Large intestine (tissue), 3 donors: Measurements from ENCODE around the gene POLR3E. TPM values are rescaled to one million over a fixed set of nuclear protein-coding genes. Genes with fewer than 3 reads are reported as not detected.

Source experiments
- DNase-seq, 2 donors: peaks; one replicate each; pipeline versions ENCODE4 v3.0.0 to v3.0.0-alpha.2; 2013
- H3K27ac ChIP-seq: one replicate; pipeline ENCODE4 v1.5.1; 2013; ENCODE audit warnings: low read length
- H3K27me3 ChIP-seq: 2 replicates; pipeline ENCODE4 v1.6.1; 2013; ENCODE audit warnings: low read length; ENCODE audit not compliant: control insufficient read depth, insufficient read depth
- H3K36me3 ChIP-seq: 2 replicates; pipeline ENCODE4 v1.6.1; 2013; ENCODE audit warnings: low read length; ENCODE audit not compliant: control insufficient read depth, insufficient read depth
- H3K4me1 ChIP-seq: one replicate; pipeline ENCODE4 v1.6.1; 2013; ENCODE audit warnings: low read length; ENCODE audit not compliant: control insufficient read depth, insufficient read depth
- H3K4me3 ChIP-seq: one replicate; pipeline ENCODE4 v1.5.1; 2013; ENCODE audit warnings: low read length
- H3K9me3 ChIP-seq: one replicate; pipeline ENCODE4 v1.6.1; 2013; ENCODE audit warnings: mild to moderate bottlenecking, low read depth, low read length, moderate library complexity; ENCODE audit not compliant: control insufficient read depth
- WGBS: methylation state at CpG from one replicate; pipeline ENCODE4 v1.1.5; 2013; ENCODE audit warnings: low lambda C conversion rate; ENCODE audit not compliant: insufficient coverage; 5-methylcytosine and 5-hydroxymethylcytosine counted together
- polyA plus RNA-seq: library from polyadenylated mRNA; unstranded; fragments of 120-200 nt; gene quantifications from one replicate; pipeline ENCODE4 v1.2.1, GENCODE V29; 2013

The POLR3E gene
- polyA plus RNA-seq, 1 donor = 54.8 TPM

DNA sequence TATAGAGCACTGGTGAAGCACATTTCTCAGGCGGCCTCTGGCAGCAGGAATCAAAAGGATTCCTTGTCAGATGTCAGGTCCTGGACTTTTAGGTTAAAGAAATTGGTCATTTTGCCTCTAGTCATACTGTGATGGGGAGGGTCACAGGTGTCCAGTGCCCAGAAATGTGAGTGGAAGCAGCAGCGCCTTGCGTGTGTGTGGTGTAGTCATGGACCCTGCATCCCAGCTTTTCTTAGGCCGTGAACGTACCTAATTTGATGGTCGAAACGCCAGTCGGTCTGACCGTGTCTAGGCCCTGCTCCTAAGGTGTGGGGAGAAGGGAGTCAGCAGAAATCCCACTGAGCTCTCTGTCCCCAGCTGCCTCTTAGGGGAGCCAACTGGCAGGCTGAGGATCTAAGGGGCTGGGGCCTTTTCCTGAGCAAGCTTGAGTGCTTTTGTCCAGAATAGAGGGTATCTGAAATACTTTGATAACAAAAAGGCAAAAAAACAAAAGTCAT is 32.0 kb downstream of the POLR3E start:
- H3K4me1 ChIP-seq = no peaks in the 10 kb centered on the region

GRCh38 chr16:22330326-22330725 is 33.1 kb downstream of the POLR3E start:
- WGBS = 20% methylated on average over 1 of the region's 4 CpGs
- no peaks in the 10 kb centered on the region for H3K4me1 ChIP-seq
- no peak overlapping the region for H3K4me3 ChIP-seq
- peaks cover 3% of the 10 kb centered on the region for H3K9me3 ChIP-seq
- no peaks in the 10 kb centered on the region for H3K27me3 ChIP-seq
- H3K36me3 ChIP-seq = peaks cover 76% of the 10 kb centered on the region
- H3K27ac ChIP-seq = no peak overlapping the region
- DNase-seq = no peak

More for the DNA sequence above, 32.0 kb downstream of the POLR3E start:
- no peak for DNase-seq
- Histone ChIP-seq H3K4me3 (no peak overlapping the region), H3K27me3 (no peaks in the 10 kb centered on the region), H3K27ac (no peak overlapping the region), H3K36me3 (peaks cover 76% of the 10 kb centered on the region), H3K9me3 (peaks cover 2% of the 10 kb centered on the region)
- no CpG with 5 or more reads among the region's 9 CpGs for WGBS

GRCh38 chr16:22333457-22333994 is 36.3 kb downstream of the POLR3E start:
- no CpG with 5 or more reads among the region's 6 CpGs for WGBS

GRCh38 chr16:22335668-22336246 is 38.5 kb downstream of the POLR3E start:
- peaks cover 43% of the 10 kb centered on the region for H3K36me3 ChIP-seq
- H3K4me3 ChIP-seq = no peak overlapping the region
- no peaks in the 10 kb centered on the region for H3K4me1 ChIP-seq
- no CpG with 5 or more reads among the region's 3 CpGs for WGBS
- no peak overlapping the region for H3K27ac ChIP-seq
- no peak for DNase-seq
- H3K27me3 ChIP-seq = no peaks in the 10 kb centered on the region
- H3K9me3 ChIP-seq = peaks cover 26% of the 10 kb centered on the region

More at GRCh38 chr16:22333457-22333994, 36.3 kb downstream of the POLR3E start:
- H3K27me3 ChIP-seq = no peaks in the 10 kb centered on the region
- DNase-seq = no peak
- H3K36me3 ChIP-seq = peaks cover 55% of the 10 kb centered on the region
- no peaks in the 10 kb centered on the region for H3K4me1 ChIP-seq
- no peak overlapping the region for H3K4me3 ChIP-seq
- H3K27ac ChIP-seq = no peak overlapping the region
- H3K9me3 ChIP-seq = peaks cover 14% of the 10 kb centered on the region

- H3K27me3 ChIP-seq = no peaks in the 10 kb centered on the region
- peaks cover 39% of the 10 kb centered on the region for H3K36me3 ChIP-seq
- H3K4me1 ChIP-seq = no peaks in the 10 kb centered on the region
- no peak for DNase-seq
- no peak overlapping the region for H3K4me3 ChIP-seq
- no peak overlapping the region for H3K27ac ChIP-seq
- H3K9me3 ChIP-seq = peaks cover 26% of the 10 kb centered on the region
Measured at GRCh38 chr16:22336581-22336980, 39.4 kb downstream of the POLR3E start.

DNA sequence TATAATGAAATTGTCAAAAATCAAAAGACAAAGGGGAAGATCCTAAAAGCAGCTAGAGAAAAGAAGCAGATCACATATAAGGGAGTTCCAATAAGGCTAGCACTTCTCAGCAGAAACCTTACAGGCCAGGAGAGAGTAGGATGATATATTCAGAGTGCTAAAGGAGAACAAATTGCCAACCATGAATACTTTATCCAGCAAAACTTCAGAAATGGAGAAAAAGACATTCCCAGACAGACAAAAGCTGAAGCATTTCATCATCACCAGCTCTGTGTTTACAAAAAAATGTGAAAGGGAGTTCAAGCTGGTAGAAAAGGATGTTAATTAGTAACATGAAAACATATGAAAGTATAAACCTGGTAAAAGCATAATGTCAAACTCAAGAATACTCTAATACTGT is 39.8 kb downstream of the POLR3E start:
- Histone ChIP-seq H3K4me3 (no peak overlapping the region), H3K36me3 (peaks cover 34% of the 10 kb centered on the region), H3K27ac (no peak overlapping the region), H3K4me1 (no peaks in the 10 kb centered on the region), H3K9me3 (peaks cover 26% of the 10 kb centered on the region), H3K27me3 (no peaks in the 10 kb centered on the region)
- DNase-seq = no peak

DNA sequence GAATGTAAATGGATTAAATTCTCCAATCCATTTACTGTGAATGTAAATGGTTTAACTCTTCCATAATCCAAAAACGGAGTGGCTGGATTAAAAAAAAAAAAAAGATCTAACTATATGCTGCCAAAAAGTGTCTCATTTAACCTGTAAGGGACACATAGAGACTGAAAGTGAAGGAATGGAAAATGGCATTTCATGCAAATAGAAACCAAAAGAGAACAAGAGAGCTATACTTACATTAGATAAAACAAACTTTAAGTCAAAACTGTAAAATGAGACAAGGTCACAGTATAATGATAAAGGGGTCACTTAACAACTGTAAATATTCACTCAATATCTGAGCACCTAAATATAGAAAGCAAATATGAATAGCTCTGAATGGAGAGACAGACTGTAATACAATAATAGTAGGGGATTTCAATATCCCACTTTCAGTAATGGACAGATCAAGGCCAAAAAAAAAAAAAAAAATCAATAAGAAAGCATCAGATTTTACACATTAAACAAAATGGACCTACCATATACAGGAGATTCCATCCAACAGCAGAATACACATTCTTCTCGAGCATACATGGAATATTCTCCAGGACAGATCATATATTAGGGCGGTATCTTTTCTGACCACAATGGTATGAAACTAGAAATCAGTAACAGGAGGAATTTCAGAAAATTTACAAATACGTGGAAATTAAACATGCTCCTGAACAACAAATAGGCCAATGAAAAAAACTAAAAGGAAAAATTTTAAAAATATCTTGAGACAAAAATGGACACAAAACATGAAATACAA is 40.8 kb downstream of the POLR3E start:
- no peak for DNase-seq
- Histone ChIP-seq H3K4me3 (no peak overlapping the region), H3K27ac (no peak overlapping the region), H3K4me1 (no peaks in the 10 kb centered on the region), H3K27me3 (no peaks in the 10 kb centered on the region), H3K36me3 (peaks cover 34% of the 10 kb centered on the region), H3K9me3 (peaks cover 26% of the 10 kb centered on the region)
- 85% methylated on average over 3 of the region's 4 CpGs for whole genome bisulfite sequencing

DNA sequence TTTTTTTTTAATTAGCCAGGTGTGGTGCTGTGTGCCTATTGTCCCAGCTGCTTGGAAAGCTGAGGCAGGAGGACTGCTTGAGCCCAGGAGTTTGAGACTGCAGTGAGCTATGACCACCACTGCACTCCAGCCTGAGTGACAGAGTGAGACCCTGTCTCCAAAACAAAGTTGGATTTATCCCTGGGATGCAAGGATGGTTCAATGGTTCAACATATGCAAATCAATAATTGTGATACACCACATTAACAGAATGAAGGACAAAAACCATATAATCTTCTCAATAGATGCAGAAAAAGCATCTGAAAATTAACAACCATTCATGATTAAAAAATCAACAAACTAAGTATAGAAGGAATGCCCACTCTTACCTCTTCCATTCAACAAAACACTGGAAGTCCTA is 43.7 kb downstream of the POLR3E start:
- Histone ChIP-seq H3K9me3 (peaks cover 21% of the 10 kb centered on the region), H3K4me1 (no peaks in the 10 kb centered on the region), H3K4me3 (no peak overlapping the region), H3K27ac (no peak overlapping the region), H3K27me3 (no peaks in the 10 kb centered on the region), H3K36me3 (peaks cover 19% of the 10 kb centered on the region)
- no peak for DNase-seq

GRCh38 chr16:22342082-22342481 is 44.9 kb downstream of the POLR3E start:
- DNase-seq = no peak
- Histone ChIP-seq H3K27me3 (no peaks in the 10 kb centered on the region), H3K4me3 (no peak overlapping the region), H3K4me1 (no peaks in the 10 kb centered on the region), H3K36me3 (peaks cover 24% of the 10 kb centered on the region), H3K27ac (no peak overlapping the region), H3K9me3 (peaks cover 15% of the 10 kb centered on the region)
- 100% methylated on average over 1 of the region's 2 CpGs for WGBS

DNA sequence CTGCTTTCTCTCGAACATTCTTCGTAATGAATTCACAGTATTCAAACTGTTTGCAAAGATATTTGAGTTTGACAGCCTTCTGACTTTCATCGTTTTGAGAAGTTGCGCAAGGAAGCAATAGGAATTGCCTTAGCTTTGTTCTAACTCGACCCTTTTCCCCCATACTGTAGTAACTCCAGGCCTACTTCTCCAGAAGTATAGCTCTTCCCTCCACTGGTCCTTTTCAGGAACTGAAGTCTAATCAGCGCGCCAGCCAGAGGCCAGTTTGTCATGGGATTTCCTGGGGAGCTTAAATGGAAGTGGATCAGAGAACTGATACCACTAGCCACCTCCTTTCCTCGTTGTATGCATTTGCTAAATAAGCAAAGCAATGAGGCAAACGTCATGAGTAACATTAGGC is 49.3 kb downstream of the POLR3E start:
- H3K4me3 ChIP-seq = no peak overlapping the region
- no peaks in the 10 kb centered on the region for H3K27me3 ChIP-seq
- no peak overlapping the region for H3K27ac ChIP-seq
- peaks cover 45% of the 10 kb centered on the region for H3K36me3 ChIP-seq
- no CpG with 5 or more reads among the region's 9 CpGs for WGBS
- no peaks in the 10 kb centered on the region for H3K9me3 ChIP-seq
- no peak for DNase-seq
- H3K4me1 ChIP-seq = no peaks in the 10 kb centered on the region
